ENCODE data around the gene CYP2A7. TPM values are rescaled to one million over a fixed set of nuclear protein-coding genes. Genes with fewer than 3 reads are reported as not detected.
"Not testable (repeated sequence)": the region's sequence is repeated elsewhere in the genome, so short reads cannot be mapped to it uniquely, and the experiment has no call there.

The CYP2A7 gene
- total RNA-seq, 1 donor from 2014 or later, result not detected

GRCh38 chr19:40858109-40858508 is 23.9 kb downstream of the CYP2A7 start:
- intact Hi-C loops (cut with DNase I), result no loop called here
- DNase-seq (no peak), ATAC-seq (ENCODE audit: poor library complexity) (no peak)

GRCh38 chr19:40852467-40853152 is 29.4 kb downstream of the CYP2A7 start:
- intact Hi-C loops (cut with DNase I); DNase-seq; ATAC-seq (ENCODE audit: poor library complexity): not testable (repeated sequence)

GRCh38 chr19:40850277-40850676 is 31.8 kb downstream of the CYP2A7 start, which contains the start of gene CYP2A6:
Gene CYP2A6, minus strand, starts transcription at chr19:40850447. Its CDS starts 21 bp downstream, at chr19:40850426.
- ATAC-seq (ENCODE audit: poor library complexity); intact Hi-C loops (cut with DNase I); DNase-seq: not testable (repeated sequence)

GRCh38 chr19:40846722-40847121 is 35.3 kb downstream of the CYP2A7 start:
- intact Hi-C loops (cut with DNase I); DNase-seq; ATAC-seq (ENCODE audit: poor library complexity): not testable (repeated sequence)

- intact Hi-C loops (cut with DNase I), result not testable (repeated sequence)
- DNase-seq, result peak; percentile 53
- ATAC-seq (ENCODE audit: poor library complexity), result peak; percentile 68
Observed at GRCh38 chr19:40843653-40844052, 38.4 kb downstream of the CYP2A7 start.

- DNase-seq; intact Hi-C loops (cut with DNase I): not testable (repeated sequence)
- ATAC-seq (ENCODE audit: poor library complexity), result peak; percentile 49
Observed at GRCh38 chr19:40842997-40843652, 38.9 kb downstream of the CYP2A7 start.

GRCh38 chr19:40842012-40842411 is 40.0 kb downstream of the CYP2A7 start:
- DNase-seq; intact Hi-C loops (cut with DNase I); ATAC-seq (ENCODE audit: poor library complexity): not testable (repeated sequence)

- ATAC-seq (ENCODE audit: poor library complexity); intact Hi-C loops (cut with DNase I); DNase-seq: not testable (repeated sequence)
Observed at GRCh38 chr19:40838477-40838876, 43.6 kb downstream of the CYP2A7 start.

GRCh38 chr19:40836754-40837429 is 45.1 kb downstream of the CYP2A7 start:
- intact Hi-C loops (cut with DNase I), result no loop called here
- ATAC-seq (ENCODE audit: poor library complexity) (no peak), DNase-seq (no peak)

- ATAC-seq (ENCODE audit: poor library complexity); intact Hi-C loops (cut with DNase I): not testable (repeated sequence)
Observed at GRCh38 chr19:40833728-40834533, 48.1 kb downstream of the CYP2A7 start.

GRCh38 chr19:40832431-40832790 is 49.6 kb downstream of the CYP2A7 start:
- ATAC-seq (ENCODE audit: poor library complexity); intact Hi-C loops (cut with DNase I); DNase-seq: not testable (repeated sequence)

More at GRCh38 chr19:40833728-40834533, 48.1 kb downstream of the CYP2A7 start:
- not testable (repeated sequence) for DNase-seq

GRCh38 chr19:40831502-40832430 is 50.3 kb downstream of the CYP2A7 start:
- no peak for DNase-seq
- no peak for ATAC-seq (ENCODE audit: poor library complexity)
- intact Hi-C loops (cut with DNase I), result no loop called here

GRCh38 chr19:40830741-40831140 is 51.3 kb downstream of the CYP2A7 start:
- DNase-seq; ATAC-seq (ENCODE audit: poor library complexity); intact Hi-C loops (cut with DNase I): not testable (repeated sequence)

GRCh38 chr19:40829205-40829604 is 52.8 kb downstream of the CYP2A7 start:
- ATAC-seq (ENCODE audit: poor library complexity) (no peak), DNase-seq (no peak)
- intact Hi-C loops (cut with DNase I), result no loop called here

- ATAC-seq (ENCODE audit: poor library complexity) (no peak), DNase-seq (no peak)
- intact Hi-C loops (cut with DNase I), result no loop called here
Observed at GRCh38 chr19:40827386-40828247, 54.4 kb downstream of the CYP2A7 start.

GRCh38 chr19:40826699-40827385 is 55.2 kb downstream of the CYP2A7 start:
- DNase-seq; ATAC-seq (ENCODE audit: poor library complexity); intact Hi-C loops (cut with DNase I): not testable (repeated sequence)
